Measurements from ENCODE around the gene TNS4. TPM values are rescaled to one million over a fixed set of nuclear protein-coding genes. Genes with fewer than 3 reads are reported as not detected.
A peak's percentile ranks its signal among the peaks of the same experiment; 100 is the strongest.

The TNS4 gene
- polyA plus RNA-seq, 2 of the 4 experiments (the other 2 are of a cell fraction) = 24.2 to 73.5 TPM

DNA sequence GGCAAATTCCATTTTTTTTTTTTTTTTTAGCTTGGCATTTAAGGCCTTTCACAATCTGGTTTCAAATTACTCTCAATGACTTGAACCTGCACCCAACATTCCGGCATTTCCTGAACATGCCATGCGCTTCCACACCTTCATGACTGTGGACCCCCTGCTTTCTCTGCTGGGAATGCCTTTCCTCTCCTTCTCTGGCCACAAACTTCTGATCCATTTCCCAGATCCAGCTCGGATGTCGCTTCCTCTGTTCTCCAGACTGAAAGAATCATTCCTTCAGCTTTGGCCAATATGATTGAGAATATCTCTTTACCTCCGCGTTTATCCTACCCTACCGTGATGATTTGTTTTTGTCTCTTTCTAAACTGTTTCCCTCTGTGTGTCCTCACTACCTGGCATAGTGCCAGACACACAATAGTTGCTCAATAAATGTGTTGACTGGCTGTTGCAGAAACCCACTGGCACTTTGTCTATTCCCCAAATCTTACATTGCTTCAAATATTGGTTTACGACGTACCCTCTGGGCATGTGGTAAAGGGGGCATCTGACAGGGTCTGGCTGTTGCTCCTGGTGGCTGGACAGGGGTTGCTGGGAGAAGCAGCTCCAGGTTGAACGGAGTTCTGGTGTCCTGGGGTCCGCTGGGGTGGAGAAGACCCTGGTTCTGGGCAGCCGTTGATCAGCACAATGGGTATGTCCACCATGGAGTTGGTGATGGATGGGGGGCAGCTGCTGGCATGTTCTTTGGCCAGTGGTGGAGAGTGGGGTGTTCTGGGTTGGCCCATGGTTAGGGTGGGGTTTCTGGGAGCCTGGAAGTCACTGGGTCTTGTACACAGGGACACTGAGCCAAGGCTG, 14.7 kb downstream of the TNS4 start (continued):
- TF ChIP-seq HOXA7 (CRISPR knock-in tag; IDR thresholded peaks at IDR 0.05) (peak; percentile 92), CEBPB (IDR thresholded peaks at IDR 0.05) (peak; percentile 80 to 89; a peak in 3 of 4 replicates), SMC3 (IDR thresholded peaks at IDR 0.05) (no peak), GATA3 (IDR thresholded peaks at IDR 0.05; ENCODE audit: borderline replicate concordance) (no peak), NPAS2 (CRISPR knock-in tag; IDR thresholded peaks at IDR 0.05; ENCODE audit: borderline replicate concordance) (peak; percentile 27; the same call in 1 of the 2 replicates), KDM1A (IDR thresholded peaks at IDR 0.05; ENCODE audit: low read depth) (no peak), CBX2 (IDR thresholded peaks at IDR 0.05; ENCODE audit: borderline replicate concordance, low read depth) (no peak), HOXB13 (CRISPR knock-in tag; IDR thresholded peaks at IDR 0.05; ENCODE audit: low read depth) (peak; percentile 96), RFX5 (IDR thresholded peaks at IDR 0.05) (no peak), ZFP36 (IDR thresholded peaks at IDR 0.05; ENCODE audit: borderline replicate concordance, partially characterized antibody) (no peak), EP300 (IDR thresholded peaks at IDR 0.05) (no peak), CBX8 (IDR thresholded peaks at IDR 0.05) (no peak), FOSL2 (IDR thresholded peaks at IDR 0.05) (no peak), FOSL2 (CRISPR knock-in tag; IDR thresholded peaks at IDR 0.05) (no peak), HOXB5 (CRISPR knock-in tag; IDR thresholded peaks at IDR 0.05) (peak; percentile 75), PHF8 (IDR thresholded peaks at IDR 0.05; ENCODE audit: borderline replicate concordance, low read depth) (no peak), BHLHE40 (IDR thresholded peaks at IDR 0.05; ENCODE audit: low read depth, low read length) (no peak), ZSCAN20 (CRISPR knock-in tag; IDR thresholded peaks at IDR 0.05) (peak; percentile 92), EHF (CRISPR knock-in tag; IDR thresholded peaks at IDR 0.05) (peak; percentile 91), TP53 (CRISPR knock-in tag; IDR thresholded peaks at IDR 0.05) (peak; percentile 59), JUNB (IDR thresholded peaks at IDR 0.05) (peak; percentile 79), ZNF302 (CRISPR knock-in tag; IDR thresholded peaks at IDR 0.05) (peak; percentile 86), NFE2L2 (conservative IDR thresholded peaks at IDR 0.05; ENCODE audit: low read length) (no peak), MYC (IDR thresholded peaks at IDR 0.05; ENCODE audit: borderline replicate concordance, low read length) (peak; percentile 98), EHMT2 (IDR thresholded peaks at IDR 0.05; ENCODE audit: low read depth) (no peak), NR3C1 (IDR thresholded peaks at IDR 0.05) (no peak), KDM5A (IDR thresholded peaks at IDR 0.05) (no peak), POLR2A (IDR thresholded peaks at IDR 0.05; ENCODE audit: low read length) (no peak), MAZ (IDR thresholded peaks at IDR 0.05; ENCODE audit: borderline replicate concordance, low read depth, low read length) (no peak)
- TF ChIP-seq, protein P1, sequence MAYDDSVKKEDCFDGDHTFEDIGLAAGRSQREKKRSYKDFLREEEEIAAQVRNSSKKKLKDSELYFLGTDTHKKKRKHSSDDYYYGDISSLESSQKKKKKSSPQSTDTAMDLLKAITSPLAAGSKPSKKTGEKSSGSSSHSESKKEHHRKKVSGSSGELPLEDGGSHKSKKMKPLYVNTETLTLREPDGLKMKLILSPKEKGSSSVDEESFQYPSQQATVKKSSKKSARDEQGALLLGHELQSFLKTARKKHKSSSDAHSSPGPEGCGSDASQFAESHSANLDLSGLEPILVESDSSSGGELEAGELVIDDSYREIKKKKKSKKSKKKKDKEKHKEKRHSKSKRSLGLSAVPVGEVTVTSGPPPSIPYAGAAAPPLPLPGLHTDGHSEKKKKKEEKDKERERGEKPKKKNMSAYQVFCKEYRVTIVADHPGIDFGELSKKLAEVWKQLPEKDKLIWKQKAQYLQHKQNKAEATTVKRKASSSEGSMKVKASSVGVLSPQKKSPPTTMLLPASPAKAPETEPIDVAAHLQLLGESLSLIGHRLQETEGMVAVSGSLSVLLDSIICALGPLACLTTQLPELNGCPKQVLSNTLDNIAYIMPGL (CRISPR knock-in tag; IDR thresholded peaks at IDR 0.05; ENCODE audit: borderline replicate concordance) = no peak; the same call in 1 of the 2 replicates
- TF ChIP-seq, protein P2, sequence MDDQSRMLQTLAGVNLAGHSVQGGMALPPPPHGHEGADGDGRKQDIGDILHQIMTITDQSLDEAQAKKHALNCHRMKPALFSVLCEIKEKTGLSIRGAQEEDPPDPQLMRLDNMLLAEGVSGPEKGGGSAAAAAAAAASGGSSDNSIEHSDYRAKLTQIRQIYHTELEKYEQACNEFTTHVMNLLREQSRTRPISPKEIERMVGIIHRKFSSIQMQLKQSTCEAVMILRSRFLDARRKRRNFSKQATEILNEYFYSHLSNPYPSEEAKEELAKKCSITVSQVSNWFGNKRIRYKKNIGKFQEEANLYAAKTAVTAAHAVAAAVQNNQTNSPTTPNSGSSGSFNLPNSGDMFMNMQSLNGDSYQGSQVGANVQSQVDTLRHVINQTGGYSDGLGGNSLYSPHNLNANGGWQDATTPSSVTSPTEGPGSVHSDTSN (IDR thresholded peaks at IDR 0.05) = no peak; the same call in 1 of the 2 replicates
- TF ChIP-seq, protein P3, sequence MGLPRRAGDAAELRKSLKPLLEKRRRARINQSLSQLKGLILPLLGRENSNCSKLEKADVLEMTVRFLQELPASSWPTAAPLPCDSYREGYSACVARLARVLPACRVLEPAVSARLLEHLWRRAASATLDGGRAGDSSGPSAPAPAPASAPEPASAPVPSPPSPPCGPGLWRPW (IDR thresholded peaks at IDR 0.05) = no peak; the same call in 1 of the 2 replicates
- TF ChIP-seq, protein P4, sequence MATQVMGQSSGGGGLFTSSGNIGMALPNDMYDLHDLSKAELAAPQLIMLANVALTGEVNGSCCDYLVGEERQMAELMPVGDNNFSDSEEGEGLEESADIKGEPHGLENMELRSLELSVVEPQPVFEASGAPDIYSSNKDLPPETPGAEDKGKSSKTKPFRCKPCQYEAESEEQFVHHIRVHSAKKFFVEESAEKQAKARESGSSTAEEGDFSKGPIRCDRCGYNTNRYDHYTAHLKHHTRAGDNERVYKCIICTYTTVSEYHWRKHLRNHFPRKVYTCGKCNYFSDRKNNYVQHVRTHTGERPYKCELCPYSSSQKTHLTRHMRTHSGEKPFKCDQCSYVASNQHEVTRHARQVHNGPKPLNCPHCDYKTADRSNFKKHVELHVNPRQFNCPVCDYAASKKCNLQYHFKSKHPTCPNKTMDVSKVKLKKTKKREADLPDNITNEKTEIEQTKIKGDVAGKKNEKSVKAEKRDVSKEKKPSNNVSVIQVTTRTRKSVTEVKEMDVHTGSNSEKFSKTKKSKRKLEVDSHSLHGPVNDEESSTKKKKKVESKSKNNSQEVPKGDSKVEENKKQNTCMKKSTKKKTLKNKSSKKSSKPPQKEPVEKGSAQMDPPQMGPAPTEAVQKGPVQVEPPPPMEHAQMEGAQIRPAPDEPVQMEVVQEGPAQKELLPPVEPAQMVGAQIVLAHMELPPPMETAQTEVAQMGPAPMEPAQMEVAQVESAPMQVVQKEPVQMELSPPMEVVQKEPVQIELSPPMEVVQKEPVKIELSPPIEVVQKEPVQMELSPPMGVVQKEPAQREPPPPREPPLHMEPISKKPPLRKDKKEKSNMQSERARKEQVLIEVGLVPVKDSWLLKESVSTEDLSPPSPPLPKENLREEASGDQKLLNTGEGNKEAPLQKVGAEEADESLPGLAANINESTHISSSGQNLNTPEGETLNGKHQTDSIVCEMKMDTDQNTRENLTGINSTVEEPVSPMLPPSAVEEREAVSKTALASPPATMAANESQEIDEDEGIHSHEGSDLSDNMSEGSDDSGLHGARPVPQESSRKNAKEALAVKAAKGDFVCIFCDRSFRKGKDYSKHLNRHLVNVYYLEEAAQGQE (IDR thresholded peaks at IDR 0.05) = peak; percentile 9; the same call in 1 of the 2 replicates
- TF ChIP-seq, protein P5, sequence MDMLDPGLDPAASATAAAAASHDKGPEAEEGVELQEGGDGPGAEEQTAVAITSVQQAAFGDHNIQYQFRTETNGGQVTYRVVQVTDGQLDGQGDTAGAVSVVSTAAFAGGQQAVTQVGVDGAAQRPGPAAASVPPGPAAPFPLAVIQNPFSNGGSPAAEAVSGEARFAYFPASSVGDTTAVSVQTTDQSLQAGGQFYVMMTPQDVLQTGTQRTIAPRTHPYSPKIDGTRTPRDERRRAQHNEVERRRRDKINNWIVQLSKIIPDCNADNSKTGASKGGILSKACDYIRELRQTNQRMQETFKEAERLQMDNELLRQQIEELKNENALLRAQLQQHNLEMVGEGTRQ (IDR thresholded peaks at IDR 0.05) = peak; percentile 12; the same call in 1 of the 2 replicates
- TF ChIP-seq, protein P6, sequence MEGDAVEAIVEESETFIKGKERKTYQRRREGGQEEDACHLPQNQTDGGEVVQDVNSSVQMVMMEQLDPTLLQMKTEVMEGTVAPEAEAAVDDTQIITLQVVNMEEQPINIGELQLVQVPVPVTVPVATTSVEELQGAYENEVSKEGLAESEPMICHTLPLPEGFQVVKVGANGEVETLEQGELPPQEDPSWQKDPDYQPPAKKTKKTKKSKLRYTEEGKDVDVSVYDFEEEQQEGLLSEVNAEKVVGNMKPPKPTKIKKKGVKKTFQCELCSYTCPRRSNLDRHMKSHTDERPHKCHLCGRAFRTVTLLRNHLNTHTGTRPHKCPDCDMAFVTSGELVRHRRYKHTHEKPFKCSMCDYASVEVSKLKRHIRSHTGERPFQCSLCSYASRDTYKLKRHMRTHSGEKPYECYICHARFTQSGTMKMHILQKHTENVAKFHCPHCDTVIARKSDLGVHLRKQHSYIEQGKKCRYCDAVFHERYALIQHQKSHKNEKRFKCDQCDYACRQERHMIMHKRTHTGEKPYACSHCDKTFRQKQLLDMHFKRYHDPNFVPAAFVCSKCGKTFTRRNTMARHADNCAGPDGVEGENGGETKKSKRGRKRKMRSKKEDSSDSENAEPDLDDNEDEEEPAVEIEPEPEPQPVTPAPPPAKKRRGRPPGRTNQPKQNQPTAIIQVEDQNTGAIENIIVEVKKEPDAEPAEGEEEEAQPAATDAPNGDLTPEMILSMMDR (IDR thresholded peaks at IDR 0.05) = no peak
